ENCODE measurements around the gene CDK8.
"Not testable (repeated sequence)": the region's sequence is repeated elsewhere in the genome, so short reads cannot be mapped to it uniquely, and the experiment has no call there.

DNA sequence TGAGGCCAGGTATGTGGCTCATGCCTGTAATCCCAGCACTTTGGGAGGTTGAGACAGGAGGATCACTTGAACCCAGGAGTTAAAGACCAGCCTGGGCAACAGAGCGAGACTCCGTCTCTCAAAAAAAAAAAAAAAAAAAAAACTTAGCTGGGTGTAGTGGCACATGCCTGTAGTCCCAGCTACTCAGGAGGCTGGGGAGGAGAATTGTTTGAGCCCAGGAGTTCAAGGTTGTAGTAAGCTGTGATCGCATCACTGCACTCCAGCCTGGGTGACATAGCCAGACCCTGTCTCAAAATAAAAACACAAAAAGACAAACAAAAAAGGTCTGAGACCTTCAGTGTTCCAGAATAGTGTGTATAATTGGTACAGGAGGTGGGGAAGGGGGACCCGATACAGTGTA is 1.9 kb upstream of the CDK8 start:
- TF ChIP-seq, protein P1, sequence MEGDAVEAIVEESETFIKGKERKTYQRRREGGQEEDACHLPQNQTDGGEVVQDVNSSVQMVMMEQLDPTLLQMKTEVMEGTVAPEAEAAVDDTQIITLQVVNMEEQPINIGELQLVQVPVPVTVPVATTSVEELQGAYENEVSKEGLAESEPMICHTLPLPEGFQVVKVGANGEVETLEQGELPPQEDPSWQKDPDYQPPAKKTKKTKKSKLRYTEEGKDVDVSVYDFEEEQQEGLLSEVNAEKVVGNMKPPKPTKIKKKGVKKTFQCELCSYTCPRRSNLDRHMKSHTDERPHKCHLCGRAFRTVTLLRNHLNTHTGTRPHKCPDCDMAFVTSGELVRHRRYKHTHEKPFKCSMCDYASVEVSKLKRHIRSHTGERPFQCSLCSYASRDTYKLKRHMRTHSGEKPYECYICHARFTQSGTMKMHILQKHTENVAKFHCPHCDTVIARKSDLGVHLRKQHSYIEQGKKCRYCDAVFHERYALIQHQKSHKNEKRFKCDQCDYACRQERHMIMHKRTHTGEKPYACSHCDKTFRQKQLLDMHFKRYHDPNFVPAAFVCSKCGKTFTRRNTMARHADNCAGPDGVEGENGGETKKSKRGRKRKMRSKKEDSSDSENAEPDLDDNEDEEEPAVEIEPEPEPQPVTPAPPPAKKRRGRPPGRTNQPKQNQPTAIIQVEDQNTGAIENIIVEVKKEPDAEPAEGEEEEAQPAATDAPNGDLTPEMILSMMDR (conservative IDR thresholded peaks at IDR 0.05 in 1 of 2, IDR thresholded peaks at IDR 0.05 in 1 of 2; ENCODE audit: low read depth in 1 of 2, low read length in 2 of 2), result not testable (repeated sequence)
- not testable (repeated sequence) for TF ChIP-seq EZH2 (IDR thresholded peaks at IDR 0.05; ENCODE audit: low read length, missing control alignments)
